Measurements from ENCODE around the gene PIP5KL1. TPM values are rescaled to one million over a fixed set of nuclear protein-coding genes. Genes with fewer than 3 reads are reported as not detected.

Gene PIP5KL1
- total RNA-seq, 1 donor from 2014 or later: not detected

GRCh38 chr9:127977884-127978647, 47.5 kb upstream of the PIP5KL1 start:
- Histone ChIP-seq H3K36me3 (no peaks in the 10 kb centered on the region), H3K27me3 (no peaks in the 10 kb centered on the region), H3K9me3 (no peaks in the 10 kb centered on the region), H3K4me3 (peak overlapping the region; percentile 71 to 87), H3K27ac (peak overlapping the region; percentile 66 to 79), H3K4me1 (peaks cover 46 to 64% of the 10 kb centered on the region in 2 donors)
- DNase-seq (ENCODE audit: low spot score in 2 of 2): peak in 1 of 2 donors; percentile 89
- peak in 1 of 3 experiments; percentile 7 for TF ChIP-seq CTCF (IDR thresholded peaks at IDR 0.05)
- intact Hi-C loops (cut with DNase I): loop anchor here (2.0 to 5.0 kb wide), 2 partner anchors 75 to 149 kb away; partner anchors contain the start of gene PTGES2

GRCh38 chr9:127977009-127977883, 46.7 kb upstream of the PIP5KL1 start:
- DNase-seq (ENCODE audit: low spot score in 2 of 2): no peak
- Histone ChIP-seq H3K36me3 (no peaks in the 10 kb centered on the region), H3K27me3 (no peaks in the 10 kb centered on the region), H3K4me3 (peak overlapping the region; percentile 71 to 87), H3K4me1 (peaks cover 53 to 72% of the 10 kb centered on the region in 2 donors), H3K9me3 (no peaks in the 10 kb centered on the region), H3K27ac (peak overlapping the region; percentile 66 to 79)
- TF ChIP-seq CTCF (IDR thresholded peaks at IDR 0.05): no peak
- intact Hi-C loops (cut with DNase I): loop anchor here (2.0 to 5.0 kb wide), 2 partner anchors 74 to 150 kb away; partner anchors contain the start of gene PTGES2

- Histone ChIP-seq H3K4me1 (peaks cover 59 to 75% of the 10 kb centered on the region in 2 donors), H3K4me3 (no peak overlapping the region)
- intact Hi-C loops (cut with DNase I): loop anchor here (2.0 to 5.0 kb wide), 2 partner anchors 74 to 151 kb away; partner anchors contain the start of gene PTGES2
Observed at GRCh38 chr9:127976498-127976897, 45.9 kb upstream of the PIP5KL1 start.

DNA sequence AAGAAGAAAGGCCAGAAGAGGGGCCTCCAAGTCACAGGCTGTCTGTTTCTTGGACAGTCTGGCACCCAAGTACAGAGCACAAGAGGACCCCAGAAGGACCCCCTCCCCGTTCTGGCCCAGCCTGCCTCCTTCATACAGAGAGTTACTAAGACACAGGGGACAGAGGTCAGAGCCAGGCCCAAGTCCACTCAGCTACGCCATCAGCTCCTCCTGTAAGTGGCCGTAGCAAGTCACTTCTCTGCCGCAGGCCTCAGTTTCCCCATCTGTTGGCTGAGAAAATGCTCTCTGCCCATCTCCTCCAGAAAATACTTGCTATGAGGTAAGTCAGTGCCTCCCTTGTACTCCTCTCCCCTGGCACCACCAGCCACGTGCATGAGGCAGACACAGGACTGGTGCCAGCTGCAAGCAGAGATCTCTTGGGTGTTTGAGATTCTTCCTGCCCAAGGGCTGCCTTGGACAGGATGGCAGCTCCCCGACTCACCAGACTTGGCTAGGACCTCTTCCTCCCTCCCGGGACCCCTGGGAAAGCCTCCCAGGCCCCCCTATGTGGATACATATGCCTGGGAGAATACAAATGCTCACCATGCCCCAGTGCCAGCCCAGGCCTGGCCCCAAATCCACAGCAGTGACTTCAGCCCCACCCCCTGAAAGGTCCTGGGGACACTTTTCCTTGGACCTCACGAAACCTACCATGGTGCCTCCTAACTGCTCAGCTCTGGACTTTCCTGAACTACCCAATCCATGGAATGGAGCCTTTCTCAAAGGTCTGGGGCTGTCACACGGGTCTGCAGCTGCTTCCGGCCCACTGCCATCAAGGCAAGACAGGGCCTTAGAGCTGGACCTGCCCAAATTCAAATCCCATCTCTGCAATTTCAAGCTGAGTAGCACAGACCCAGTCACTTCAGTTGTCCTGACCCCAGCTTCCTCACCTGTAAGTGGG, 45.1 kb upstream of the PIP5KL1 start:
- Histone ChIP-seq H3K36me3 (no peaks in the 10 kb centered on the region), H3K27ac (peak overlapping the region; percentile 29 to 63), H3K4me3 (peak overlapping the region in 1 of 2 donors; percentile 21), H3K4me1 (peaks cover 59 to 78% of the 10 kb centered on the region in 2 donors), H3K27me3 (no peaks in the 10 kb centered on the region), H3K9me3 (no peaks in the 10 kb centered on the region)
- intact Hi-C loops (cut with DNase I): loop anchor here (2.0 to 5.0 kb wide), 2 partner anchors 73 to 152 kb away; partner anchors contain the start of gene PTGES2
- DNase-seq (ENCODE audit: low spot score in 2 of 2): no peak
- no peak for TF ChIP-seq CTCF (IDR thresholded peaks at IDR 0.05)

More at GRCh38 chr9:127976498-127976897, 45.9 kb upstream of the PIP5KL1 start:
- DNase-seq (ENCODE audit: low spot score in 2 of 2): no peak
- Histone ChIP-seq H3K27me3 (no peaks in the 10 kb centered on the region), H3K9me3 (no peaks in the 10 kb centered on the region), H3K36me3 (no peaks in the 10 kb centered on the region), H3K27ac (no peak overlapping the region)
- TF ChIP-seq CTCF (IDR thresholded peaks at IDR 0.05): no peak
